HG02571 (cell line): Measurements from ENCODE around the gene SPOCK1.

ENCODE experiments used
- ATAC-seq: cut with Tn5 transposase; IDR thresholded peaks from one replicate; pipeline ENCODE4 v1.9.1; 2021; ENCODE audit warnings: mild to moderate bottlenecking, moderate library complexity; ENCODE audit not compliant: unreplicated experiment

Gene SPOCK1

DNA sequence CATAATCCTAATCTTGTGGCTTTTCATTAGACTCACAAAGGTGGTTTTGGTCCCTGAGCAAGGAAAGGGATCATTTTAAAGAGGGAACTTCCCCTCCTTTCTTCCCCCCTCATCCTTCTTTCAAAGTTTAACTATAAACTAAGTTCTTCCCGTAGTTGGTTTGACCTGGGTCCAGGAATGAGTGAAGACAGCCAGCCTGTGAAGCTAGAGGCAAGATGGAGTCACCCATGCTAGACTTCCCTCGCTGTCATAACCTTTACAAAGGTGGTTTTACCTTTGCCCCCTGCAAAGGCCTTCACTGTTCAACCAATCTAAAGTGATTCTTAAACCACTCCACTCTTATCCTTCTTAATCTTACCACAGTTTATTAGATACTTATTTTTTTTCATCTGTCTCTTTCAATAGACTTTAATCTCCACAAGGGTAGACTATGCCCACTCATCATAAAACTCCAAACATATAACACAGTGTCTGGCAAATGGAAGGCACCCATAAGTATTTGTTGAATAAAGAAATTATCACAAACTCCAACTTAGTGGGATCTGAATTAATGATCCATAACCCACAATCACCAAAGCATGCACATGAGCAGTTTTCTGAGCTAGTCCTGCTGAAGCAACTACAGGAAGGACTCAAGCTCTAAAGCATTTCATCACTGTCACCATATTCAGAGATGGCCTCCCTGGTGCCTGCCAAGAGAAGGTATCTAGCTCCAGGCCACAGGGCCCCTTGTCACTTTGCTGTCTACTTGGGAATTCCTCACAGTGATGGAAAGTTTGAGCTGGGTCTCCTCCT, 369.0 kb downstream of the SPOCK1 start:
- ATAC-seq = no peak

DNA sequence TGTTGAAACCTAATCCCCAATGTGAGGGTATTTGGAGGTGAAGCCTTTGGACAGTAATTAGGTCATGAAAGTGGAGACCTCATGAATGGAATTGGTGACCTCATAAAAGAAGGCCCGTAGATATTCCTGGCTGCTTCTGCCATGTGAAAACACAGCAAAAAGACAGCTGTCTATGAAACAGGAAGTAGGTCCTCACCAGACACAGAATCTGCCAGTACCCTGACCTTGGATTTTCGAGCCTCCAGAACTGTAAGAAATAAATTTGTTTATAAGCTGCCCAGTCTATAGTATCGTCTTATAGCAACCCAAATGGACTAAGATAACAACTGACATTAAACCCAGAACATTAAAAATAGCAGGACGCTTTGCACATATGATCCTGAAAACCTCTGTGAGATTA, 371.1 kb downstream of the SPOCK1 start:
- ATAC-seq = no peak

DNA sequence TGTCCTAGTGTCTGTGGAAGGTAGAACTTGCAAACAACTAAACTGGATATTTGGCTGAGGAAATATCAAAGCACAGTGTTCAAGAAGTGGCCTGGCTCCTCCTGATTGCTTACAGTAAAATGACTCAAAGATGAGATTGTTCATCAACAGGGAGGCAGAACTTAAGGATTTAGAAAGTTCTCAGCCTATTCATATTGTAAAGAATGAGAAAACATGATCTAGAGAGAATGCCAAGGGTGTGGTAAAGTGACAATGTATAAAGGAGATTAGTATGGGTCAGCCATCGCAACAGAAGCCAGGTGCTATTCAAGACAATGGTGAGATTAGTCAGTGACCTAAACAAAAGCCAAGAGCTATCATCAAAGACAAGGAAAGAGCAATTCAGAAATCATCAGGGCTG, 372.3 kb downstream of the SPOCK1 start:
- ATAC-seq = no peak

DNA sequence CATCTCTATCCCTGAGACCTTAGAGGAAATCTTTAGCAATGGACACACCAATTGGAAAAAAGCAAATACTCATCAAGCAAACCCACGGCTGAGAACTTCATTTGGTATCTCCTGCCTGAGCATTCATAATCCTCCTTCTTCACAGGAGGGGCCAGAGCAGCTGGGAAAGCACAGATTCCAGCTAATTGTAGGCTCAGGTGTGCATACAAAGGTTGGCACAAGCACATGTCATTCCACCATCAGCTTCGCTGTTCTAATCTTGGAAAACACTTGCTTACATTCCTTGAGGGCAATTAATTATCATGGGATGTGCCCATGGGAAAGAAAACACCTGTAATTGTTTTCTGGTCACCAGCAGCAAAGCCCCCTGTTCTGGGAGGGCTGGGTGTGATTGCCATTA, 376.6 kb downstream of the SPOCK1 start:
- ATAC-seq = no peak

DNA sequence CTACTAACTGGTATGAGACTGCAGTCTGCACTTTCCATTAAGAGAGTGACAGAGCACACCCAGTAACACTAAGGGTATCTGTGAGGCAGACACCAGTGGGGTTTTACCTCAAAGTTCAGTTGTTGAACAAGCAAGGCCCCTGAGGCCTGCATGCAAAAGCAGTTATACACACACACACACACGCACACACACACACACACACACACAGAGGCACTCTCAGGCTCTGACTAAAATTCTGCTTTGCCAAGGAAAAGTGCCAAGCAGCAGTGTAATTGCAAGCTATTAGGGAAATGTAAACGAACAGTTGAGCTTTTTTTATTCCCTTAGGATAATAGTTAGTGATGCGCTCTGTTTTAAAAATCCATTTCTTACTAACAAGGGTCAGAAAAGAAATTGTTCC, 377.1 kb downstream of the SPOCK1 start:
- ATAC-seq = no peak

DNA sequence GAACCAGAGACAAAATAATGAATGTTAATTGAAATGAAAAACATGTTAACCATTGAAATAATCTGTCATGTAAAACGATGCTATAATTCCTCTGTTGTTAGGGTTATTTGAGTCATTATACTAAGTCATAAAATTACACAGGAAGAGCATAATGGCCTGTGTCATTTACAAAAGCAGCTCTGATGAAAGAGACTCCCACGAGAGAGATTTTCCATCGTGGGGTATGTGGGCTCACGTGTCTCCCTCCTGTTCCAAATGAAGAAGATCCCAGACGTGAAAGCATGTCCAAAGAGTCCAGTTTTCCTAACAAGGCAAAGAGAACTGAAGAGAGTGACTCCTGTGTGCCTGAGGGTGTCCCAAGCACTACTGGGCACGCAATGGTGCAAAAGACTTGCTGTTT, 379.8 kb downstream of the SPOCK1 start:
- ATAC-seq = no peak

DNA sequence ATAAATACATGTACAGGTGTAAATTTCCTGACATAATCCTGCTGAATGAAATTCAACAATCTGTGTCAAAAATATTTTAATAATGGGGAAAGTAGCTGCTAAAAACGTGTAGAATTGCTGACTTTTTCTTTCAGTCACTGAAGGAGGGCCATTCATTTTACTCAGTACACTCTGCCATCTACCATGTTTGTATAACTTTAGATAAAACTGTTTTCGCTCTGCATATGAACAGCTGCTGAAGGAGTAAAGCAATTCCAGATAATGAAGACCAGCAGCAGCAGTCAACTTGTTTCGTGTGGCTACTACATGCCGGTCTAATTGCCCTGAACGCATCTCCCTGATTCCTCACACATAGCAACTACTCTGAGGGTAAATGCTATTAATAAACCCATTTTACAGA, 380.5 kb downstream of the SPOCK1 start:
- ATAC-seq = no peak

DNA sequence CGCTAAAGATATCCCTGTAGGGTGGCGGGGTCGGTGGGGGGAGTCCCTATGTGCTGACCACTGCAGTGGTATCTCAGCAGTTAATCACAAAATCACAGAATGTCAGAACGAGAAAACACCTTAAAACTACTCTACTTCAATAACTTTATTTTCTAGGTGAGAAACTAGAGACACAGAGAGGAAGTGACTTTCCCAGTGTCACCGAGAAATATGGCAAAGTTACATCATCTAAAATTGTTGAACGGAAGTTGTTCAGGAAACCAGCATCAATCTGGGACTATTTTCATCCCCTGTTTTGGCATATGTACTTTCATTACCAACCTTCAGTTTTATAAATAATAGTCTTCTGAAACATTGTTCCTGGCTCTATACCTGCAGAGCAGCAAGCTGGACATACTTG, 384.0 kb downstream of the SPOCK1 start:
- ATAC-seq = no peak

DNA sequence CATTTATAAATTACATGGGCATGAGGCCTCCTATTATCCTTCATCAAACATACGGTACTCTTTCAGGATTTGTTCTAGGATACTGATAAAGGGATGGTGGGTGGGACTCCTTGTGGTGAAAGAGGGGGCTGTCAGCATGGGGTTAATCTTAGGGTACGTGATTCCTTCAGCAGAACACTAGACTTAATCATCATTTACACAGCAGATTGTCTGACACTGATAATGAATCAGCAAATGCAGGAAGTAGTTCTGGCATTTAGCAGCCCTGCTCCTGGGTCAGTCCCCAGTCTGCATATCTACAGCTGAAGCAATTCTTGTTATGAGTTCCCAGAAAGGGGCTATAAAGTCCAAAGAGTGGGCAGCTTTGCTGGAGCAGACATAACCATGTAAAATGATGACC, 384.6 kb downstream of the SPOCK1 start:
- ATAC-seq = no peak

DNA sequence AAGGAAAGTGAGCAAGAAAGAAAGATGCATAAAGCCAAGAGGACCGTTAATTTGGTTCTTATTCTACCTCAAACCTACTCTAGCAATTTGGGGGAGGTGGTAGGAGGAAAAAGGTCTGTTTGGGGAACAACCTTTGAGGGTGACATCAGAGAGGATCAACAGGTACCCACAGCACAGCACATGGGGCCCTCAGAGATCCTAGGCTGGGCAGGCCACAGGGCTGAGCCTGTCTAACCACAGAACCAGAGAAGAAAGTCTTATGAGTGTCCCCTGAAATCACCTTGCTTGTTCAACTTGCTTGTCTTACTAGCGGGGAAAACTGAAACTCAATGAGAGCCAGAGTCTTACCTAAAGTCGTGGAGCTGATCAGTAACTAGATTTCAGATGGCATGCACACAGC, 385.2 kb downstream of the SPOCK1 start:
- no peak for ATAC-seq

DNA sequence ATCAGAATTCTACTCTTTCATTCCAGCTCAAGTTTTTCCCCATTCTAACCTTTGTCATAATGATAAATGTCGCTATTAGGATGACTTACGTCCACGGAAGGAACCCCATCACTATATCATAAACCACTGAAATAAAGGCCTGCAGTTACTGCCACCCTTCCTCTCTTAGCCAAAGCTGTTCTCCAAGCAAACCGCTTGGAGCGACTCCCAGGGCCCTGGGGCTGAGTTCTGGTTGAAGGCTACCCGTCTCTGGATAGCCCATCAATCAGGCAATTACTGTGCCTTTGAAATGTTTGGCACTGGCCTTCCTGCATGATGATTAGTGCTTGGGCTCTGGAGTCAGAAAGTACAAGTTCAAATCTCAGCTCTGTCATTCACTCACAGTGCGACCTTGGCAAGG, 386.0 kb downstream of the SPOCK1 start:
- no peak for ATAC-seq

DNA sequence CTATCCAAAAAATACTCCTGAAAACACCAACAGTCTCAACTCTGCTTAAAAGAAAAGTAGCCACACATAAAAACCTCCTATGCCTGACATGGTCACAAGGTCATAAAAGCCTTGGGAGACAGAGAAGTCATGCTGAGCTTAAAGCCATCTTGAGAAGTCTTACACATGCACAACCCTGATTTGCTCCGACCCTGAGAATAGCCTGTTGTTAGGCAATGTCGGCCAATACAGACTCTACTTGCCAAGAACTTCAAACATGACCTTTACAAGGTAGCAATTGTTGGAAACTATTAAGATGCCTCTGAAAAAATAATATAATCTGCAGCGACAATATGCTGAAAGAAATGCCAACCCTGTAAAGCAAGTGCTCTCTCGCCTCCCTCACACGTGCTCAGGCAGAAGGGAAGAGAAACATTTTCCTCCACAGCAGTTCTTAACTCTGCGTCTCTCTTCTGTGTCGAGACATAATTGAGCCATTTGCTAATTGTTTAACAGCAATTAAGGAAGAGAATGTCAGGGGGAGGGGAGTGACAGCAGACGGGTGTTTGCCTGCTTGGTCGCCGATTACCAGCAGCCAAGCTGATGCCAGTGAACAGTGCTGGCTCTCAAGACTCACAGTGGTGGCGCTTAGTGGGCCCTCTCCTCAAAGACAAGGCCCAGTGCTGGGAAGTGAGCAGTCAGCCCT, 393.6 kb downstream of the SPOCK1 start:
- ATAC-seq = no peak

DNA sequence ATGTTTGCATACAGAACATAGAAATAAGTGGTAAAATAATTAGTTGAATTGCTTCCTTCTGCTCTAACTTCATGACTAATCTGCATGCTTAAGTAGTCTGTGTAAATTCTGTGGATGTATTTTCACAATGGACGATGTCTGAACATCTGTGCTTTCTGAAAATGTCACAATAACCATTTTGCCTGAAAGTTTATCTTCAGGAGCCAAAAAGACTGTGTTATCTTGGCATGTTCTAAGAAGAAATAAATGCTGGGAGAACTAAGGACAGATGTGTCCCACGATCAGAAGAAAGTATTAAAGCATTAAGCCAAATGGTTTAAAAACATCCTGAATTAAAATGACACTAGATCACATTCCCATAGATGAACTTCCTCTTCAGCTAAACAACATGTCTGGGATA, 397.6 kb downstream of the SPOCK1 start:
- no peak for ATAC-seq

DNA sequence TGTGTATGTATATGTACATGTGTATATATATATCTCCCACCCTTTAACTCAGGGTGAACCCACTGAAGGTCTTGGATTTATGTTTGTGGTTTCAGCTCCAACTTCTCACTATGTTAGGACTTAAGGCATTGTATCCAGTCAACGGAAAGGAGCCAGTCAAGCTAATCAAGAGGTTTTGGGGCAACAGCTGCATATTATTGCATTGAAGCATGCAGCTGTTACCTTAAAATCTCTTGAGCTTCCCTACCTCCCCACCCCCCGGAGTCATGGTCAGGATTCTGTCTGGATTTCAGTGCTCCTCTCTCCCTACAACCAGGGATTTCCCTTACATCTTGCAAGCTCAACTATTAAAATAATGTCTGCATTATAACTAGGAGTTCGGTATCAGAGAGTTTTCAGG, 399.5 kb downstream of the SPOCK1 start:
- ATAC-seq = no peak

DNA sequence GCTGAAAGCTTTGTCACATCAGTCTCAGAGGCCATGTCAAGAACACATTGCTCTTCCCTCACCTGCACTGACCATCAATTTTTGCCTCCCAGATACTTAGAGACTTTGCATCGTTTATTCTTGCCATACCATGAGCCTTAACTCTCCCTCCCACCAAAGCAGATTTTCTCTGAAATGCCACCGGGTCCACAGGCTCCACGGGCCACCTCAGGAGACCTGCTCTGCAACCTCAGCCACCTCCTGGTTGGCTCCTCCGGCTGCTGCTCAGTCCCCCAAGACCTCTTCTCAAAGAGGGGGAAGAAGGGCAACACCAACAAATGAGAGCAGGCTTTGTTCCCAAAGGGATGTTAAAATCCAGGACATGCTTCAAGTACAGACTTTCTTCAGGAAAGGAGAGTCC, 400.5 kb downstream of the SPOCK1 start:
- ATAC-seq = no peak

DNA sequence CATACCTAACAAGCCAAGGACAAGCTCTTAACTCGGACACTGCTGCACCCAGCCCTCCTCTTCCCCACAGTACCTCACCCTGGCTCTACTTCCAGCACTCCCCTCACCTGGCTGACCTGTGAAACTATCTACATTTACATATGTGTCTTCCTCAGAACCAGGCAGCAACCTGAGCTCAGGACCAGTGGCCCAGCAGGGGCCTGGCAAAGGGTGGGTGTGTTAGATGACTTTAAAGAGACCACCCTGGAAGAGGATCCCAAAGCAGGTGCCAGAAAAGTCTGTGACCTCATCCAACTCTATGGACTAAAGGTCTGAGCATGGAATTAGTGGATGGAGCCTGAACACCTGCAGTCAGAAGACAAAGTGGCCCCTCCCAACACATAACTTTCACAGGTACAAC, 400.9 kb downstream of the SPOCK1 start:
- ATAC-seq = no peak

DNA sequence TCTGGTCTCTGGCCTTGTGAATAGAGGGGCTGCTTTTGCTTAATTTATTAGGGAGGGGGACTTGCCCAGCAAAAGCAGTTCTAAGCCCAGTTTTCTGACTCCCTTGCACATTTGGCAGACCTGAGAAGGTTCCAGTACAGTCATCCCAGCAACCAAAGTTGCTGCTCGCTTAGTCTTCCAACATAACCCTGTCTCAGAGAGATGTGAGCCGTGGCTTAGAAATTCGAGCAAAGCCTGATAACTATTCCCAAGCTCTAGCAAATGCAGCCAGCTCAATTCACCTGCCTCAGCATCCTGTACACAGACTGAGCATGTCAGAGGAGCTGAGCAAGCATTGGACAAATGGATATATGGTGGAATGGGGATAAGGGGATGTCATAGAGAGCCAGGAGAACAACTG, 401.9 kb downstream of the SPOCK1 start:
- ATAC-seq = no peak

DNA sequence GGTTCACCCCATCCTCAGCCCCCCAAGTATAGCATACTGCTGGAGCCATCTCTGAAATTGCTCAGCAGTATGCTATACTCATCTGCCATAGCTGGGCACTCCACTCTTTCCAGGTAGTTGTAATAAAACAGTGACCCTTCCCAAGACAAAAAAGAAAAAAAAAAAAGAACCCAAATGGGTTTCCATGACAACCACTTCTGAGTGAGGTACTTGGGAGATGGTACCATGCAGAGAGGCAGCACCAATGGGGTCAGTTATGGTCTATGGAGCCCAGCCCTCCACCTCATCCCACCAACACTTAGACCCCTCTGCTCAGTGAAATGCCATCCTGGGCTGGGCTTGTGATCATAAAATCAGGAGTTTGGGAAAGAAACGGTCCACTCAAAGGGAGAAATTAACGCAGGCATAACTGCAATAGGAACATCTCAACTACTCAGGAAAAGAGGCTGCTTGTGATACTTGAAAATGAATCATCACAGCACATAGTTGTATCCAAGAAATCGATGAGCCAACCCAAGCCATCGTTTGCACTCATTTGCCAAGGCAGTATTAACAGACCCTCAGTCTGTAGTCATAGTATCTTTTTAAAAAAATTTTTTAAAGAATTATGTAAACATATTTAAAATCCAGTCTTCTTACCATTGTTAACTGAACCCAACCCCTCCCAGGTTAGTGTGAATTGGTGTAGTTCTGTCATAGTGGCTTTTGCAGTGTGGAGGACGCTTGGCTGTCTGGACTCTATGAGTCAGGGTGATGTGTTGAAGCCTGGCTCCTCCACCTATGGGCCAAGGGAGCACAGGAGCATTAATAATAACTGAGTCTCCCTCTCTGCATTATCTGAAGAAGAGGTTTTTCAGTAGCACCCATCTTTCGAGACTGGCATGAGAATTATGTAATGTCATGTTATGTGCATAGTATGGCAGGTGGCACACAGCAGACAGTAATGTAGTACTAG, 402.7 kb downstream of the SPOCK1 start:
- ATAC-seq = no peak

DNA sequence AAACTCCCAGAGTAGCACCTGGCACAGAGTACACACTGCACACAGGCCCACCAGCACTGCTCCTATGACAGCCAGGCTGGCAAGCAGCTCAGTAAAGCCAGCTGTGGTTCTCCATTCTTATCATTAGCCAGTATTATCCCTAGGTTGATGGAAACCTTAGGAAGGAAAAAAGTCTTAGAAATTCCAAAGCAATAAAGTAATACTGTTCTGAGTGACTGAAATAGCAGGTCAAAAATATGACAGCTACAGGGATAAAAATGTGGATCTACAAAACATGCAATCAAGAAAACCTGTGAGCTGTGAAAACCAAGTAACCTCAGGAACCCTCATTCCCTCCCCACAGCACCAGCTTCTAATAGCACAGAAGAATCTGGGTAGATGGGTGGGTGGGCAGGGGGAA, 403.5 kb downstream of the SPOCK1 start:
- no peak for ATAC-seq

DNA sequence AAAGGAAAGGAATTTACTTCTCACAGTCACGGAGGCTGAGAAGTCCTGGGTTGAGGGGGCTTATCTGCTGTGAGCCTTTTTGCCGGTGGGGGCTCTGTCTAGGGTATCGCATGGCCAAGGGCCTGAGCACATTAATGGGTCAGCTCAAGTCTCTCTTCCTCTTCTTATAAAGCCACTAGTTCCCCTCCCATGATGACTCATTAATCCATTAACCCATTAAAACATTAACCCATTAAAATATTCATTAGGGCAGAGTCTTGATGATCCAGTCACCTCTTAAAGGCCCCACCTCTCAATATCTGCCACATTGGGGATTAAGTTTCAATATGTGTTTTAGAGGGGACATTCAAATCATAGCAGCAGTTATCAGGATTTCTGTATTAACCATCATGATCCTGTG, 406.3 kb downstream of the SPOCK1 start:
- ATAC-seq = no peak

DNA sequence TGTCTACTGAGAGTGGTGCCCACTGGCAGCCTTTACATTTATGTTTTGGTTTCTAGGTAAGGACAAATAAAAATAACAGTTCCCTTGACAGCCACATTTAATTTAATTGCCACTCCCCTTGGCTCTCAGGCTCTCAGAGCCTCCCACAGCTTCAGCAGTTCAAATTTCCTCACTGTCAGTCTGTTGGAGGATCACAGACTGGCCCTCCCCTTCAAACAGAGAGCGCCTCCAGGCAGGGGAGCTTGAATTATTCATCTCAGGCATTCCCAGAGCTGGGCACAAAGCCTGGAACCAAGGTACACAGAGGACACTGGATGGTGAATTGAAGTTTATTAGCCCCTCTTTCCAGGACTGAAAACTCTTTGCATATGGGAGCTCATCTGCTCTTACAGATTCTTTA, 407.7 kb downstream of the SPOCK1 start:
- no peak for ATAC-seq

DNA sequence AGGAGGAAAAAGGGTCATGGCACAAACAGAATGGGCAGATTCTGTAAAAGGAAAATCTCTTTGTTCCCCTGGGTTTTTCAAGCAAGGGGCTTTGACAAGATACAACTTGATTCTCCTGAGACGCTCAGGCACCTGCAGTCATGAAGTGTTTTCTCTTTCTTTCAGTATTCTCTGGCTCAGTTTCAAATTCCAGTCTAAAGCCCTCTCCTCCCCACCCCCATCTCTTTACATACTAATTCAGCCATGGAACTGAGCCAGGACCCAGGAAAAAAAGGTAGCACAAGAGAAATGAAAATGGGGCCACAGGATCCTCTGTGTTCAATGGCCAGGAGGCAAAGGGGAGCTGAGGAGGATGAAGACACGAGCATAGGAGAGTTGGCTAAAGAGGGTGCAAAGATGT, 408.4 kb downstream of the SPOCK1 start:
- no peak for ATAC-seq
